ENCODE measurements around the gene LCLAT1. TPM values are rescaled to one million over a fixed set of nuclear protein-coding genes. Genes with fewer than 3 reads are reported as not detected.
"Not testable (repeated sequence)": the region's sequence is repeated elsewhere in the genome, so short reads cannot be mapped to it uniquely, and the experiment has no call there.

Gene LCLAT1
- total RNA-seq, 2 donors from 2014 or later = 30.2 to 34.2 TPM

GRCh38 chr2:30510409-30510808, 63.4 kb downstream of the LCLAT1 start:
- 84 to 95% methylated on average over 4 of the region's 4 CpGs for WGBS, 2 experiments (ENCODE audit: insufficient coverage in 1 of 2, insufficient read length in 1 of 2)
- peaks cover 21% of the 10 kb centered on the region for H3K9me3 ChIP-seq (ENCODE audit: control insufficient read depth, low read length)
- Mint-ChIP-seq H3K27me3 (ENCODE audit: insufficient read depth) (peaks cover 17% of the 10 kb centered on the region), H3K27ac (no peak overlapping the region), H3K36me3 (ENCODE audit: low read depth) (peaks cover 7% of the 10 kb centered on the region), H3K9me3 (peaks cover 16% of the 10 kb centered on the region), H3K4me3 (no peak overlapping the region), H3K4me1 (peaks cover 40% of the 10 kb centered on the region)
- no peak overlapping the region for H3K9ac ChIP-seq (ENCODE audit: extremely low read depth, low read length, poor library complexity, severe bottlenecking)
- TF ChIP-seq, protein P1, sequence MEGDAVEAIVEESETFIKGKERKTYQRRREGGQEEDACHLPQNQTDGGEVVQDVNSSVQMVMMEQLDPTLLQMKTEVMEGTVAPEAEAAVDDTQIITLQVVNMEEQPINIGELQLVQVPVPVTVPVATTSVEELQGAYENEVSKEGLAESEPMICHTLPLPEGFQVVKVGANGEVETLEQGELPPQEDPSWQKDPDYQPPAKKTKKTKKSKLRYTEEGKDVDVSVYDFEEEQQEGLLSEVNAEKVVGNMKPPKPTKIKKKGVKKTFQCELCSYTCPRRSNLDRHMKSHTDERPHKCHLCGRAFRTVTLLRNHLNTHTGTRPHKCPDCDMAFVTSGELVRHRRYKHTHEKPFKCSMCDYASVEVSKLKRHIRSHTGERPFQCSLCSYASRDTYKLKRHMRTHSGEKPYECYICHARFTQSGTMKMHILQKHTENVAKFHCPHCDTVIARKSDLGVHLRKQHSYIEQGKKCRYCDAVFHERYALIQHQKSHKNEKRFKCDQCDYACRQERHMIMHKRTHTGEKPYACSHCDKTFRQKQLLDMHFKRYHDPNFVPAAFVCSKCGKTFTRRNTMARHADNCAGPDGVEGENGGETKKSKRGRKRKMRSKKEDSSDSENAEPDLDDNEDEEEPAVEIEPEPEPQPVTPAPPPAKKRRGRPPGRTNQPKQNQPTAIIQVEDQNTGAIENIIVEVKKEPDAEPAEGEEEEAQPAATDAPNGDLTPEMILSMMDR (conservative IDR thresholded peaks at IDR 0.05) = no peak
- no peaks in the 10 kb centered on the region for H3K36me3 ChIP-seq (ENCODE audit: control insufficient read depth, insufficient read depth, low read length)
- peaks cover 23% of the 10 kb centered on the region for H3K4me1 ChIP-seq (ENCODE audit: control insufficient read depth, insufficient read depth, low read length)
- no peak overlapping the region for H3K27ac ChIP-seq (ENCODE audit: low read depth, low read length)
- H3K4me3 ChIP-seq (ENCODE audit: low read length) = no peak overlapping the region
- H3K27me3 ChIP-seq (ENCODE audit: control insufficient read depth, insufficient read depth, low read length, poor library complexity, severe bottlenecking) = peaks cover 5% of the 10 kb centered on the region
- DNase-seq = no peak

DNA sequence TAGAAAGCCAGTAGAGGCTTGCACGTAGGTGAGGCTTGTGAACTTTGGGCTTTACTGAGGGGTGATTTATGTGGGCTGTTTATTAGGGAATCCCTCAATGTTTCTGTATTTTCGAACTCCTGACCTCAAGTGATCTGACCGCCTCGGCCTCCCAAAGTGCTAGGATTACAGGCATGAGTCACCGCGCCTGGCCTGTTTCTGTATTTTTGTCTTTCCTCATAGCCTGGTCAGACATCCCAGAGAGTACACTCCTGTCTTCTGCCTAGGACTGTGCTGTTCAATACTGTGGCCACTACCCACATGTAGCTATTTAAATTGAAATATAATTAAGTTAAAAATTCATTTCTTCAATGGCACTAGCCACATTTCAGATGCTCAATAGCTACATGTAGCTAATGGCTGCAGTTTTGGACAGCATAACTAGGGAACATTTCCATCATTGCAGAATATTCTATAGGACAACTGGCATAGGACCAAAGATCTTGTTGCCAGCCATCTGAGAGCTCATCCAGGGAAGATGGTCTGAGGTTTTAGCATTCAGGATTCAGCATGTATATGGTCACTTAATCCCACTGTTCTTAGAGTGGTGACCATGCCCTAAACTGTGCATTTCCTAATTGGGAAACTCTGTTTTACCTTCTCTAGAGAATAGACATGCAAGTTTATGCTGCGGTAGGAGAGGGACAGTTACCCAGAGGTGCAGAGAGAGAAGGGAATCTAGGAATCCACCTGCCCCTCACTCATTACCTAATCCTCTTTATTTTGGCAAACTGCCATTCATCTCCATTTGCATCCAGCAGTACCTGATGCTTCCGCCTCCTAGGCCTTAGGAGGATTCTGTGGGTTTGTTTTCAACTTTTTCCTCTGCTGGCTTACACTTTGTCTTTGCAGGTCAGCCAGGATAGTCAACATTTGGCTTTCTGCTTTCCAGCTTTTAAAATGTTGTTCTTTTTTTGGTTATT, 64.4 kb downstream of the LCLAT1 start:
- peaks cover 16% of the 10 kb centered on the region for H3K9me3 Mint-ChIP-seq
- H3K27me3 ChIP-seq (ENCODE audit: control insufficient read depth, insufficient read depth, low read length, poor library complexity, severe bottlenecking) = peaks cover 5% of the 10 kb centered on the region
- H3K4me1 Mint-ChIP-seq = peaks cover 46% of the 10 kb centered on the region
- H3K27me3 Mint-ChIP-seq (ENCODE audit: insufficient read depth) = peaks cover 17% of the 10 kb centered on the region
- H3K36me3 Mint-ChIP-seq (ENCODE audit: low read depth) = peaks cover 7% of the 10 kb centered on the region
- no peak overlapping the region for H3K27ac Mint-ChIP-seq
- TF ChIP-seq, protein P1 (conservative IDR thresholded peaks at IDR 0.05) = no peak
- H3K4me3 Mint-ChIP-seq = no peak overlapping the region
- no peak overlapping the region for H3K4me3 ChIP-seq (ENCODE audit: low read length)
- no peak overlapping the region for H3K9ac ChIP-seq (ENCODE audit: extremely low read depth, low read length, poor library complexity, severe bottlenecking)
- no peak for DNase-seq
- H3K36me3 ChIP-seq (ENCODE audit: control insufficient read depth, insufficient read depth, low read length) = no peaks in the 10 kb centered on the region
- H3K4me1 ChIP-seq (ENCODE audit: control insufficient read depth, insufficient read depth, low read length) = peaks cover 17% of the 10 kb centered on the region
- WGBS, 2 experiments (ENCODE audit: insufficient coverage in 1 of 2, insufficient read length in 1 of 2) = 62 to 83% methylated on average over 6 to 8 of the region's 8 CpGs
- H3K9me3 ChIP-seq (ENCODE audit: control insufficient read depth, low read length) = peaks cover 21% of the 10 kb centered on the region
- no peak overlapping the region for H3K27ac ChIP-seq (ENCODE audit: low read depth, low read length)

DNA sequence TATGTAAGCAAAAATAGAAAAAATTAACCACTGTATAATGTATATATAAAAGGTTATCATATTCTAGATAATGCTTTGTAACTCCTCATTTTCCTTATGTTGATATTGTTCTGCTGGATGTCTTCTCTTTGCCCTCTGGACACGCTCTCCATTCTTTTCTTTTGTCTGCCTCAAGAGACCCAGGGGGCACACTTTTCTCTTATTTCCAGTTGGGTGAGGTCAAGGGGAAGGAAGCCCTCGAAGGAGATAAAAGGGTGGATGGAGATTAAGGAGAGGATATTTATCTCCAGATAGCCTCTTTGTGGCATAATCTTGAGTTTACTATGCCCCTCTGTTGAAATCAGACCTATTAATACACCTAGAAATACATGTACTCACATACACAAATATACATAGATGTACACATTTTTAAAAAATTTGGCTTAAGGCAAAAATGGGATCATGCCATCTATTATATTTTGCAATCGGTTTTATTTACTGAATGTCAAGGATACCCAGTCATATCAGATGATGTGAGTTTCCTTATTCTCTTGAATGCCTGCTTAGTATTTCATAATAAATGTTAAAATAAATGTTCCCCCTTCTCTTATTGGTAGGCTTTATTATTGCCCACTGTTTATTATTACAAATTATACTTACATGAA, 65.3 kb downstream of the LCLAT1 start:
- TF ChIP-seq, protein P1 (conservative IDR thresholded peaks at IDR 0.05) = no peak
- Mint-ChIP-seq H3K4me3 (no peak overlapping the region), H3K9me3 (peaks cover 15% of the 10 kb centered on the region), H3K36me3 (ENCODE audit: low read depth) (peaks cover 7% of the 10 kb centered on the region), H3K27me3 (ENCODE audit: insufficient read depth) (peaks cover 16% of the 10 kb centered on the region), H3K27ac (no peak overlapping the region), H3K4me1 (peaks cover 51% of the 10 kb centered on the region)
- Histone ChIP-seq H3K9me3 (ENCODE audit: control insufficient read depth, low read length) (peaks cover 19% of the 10 kb centered on the region), H3K36me3 (ENCODE audit: control insufficient read depth, insufficient read depth, low read length) (no peaks in the 10 kb centered on the region), H3K27me3 (ENCODE audit: control insufficient read depth, insufficient read depth, low read length, poor library complexity, severe bottlenecking) (peaks cover 5% of the 10 kb centered on the region), H3K4me1 (ENCODE audit: control insufficient read depth, insufficient read depth, low read length) (peaks cover 17% of the 10 kb centered on the region), H3K4me3 (ENCODE audit: low read length) (no peak overlapping the region), H3K9ac (ENCODE audit: extremely low read depth, low read length, poor library complexity, severe bottlenecking) (no peak overlapping the region), H3K27ac (ENCODE audit: low read depth, low read length) (no peak overlapping the region)
- no peak for DNase-seq
- 73% methylated on average over 3 of the region's 3 CpGs; no CpG with 5 or more reads in 1 of the 2 experiments for WGBS, 2 experiments (ENCODE audit: insufficient coverage in 1 of 2, insufficient read length in 1 of 2)

- peak overlapping the region; percentile 5 for H3K27ac Mint-ChIP-seq
- WGBS, 2 experiments (ENCODE audit: insufficient coverage in 1 of 2, insufficient read length in 1 of 2) = 59 to 68% methylated on average over 4 to 5 of the region's 5 CpGs
- not testable (repeated sequence) for H3K36me3 Mint-ChIP-seq (ENCODE audit: low read depth); H3K9ac ChIP-seq (ENCODE audit: extremely low read depth, low read length, poor library complexity, severe bottlenecking); H3K27ac ChIP-seq (ENCODE audit: low read depth, low read length); H3K27me3 Mint-ChIP-seq (ENCODE audit: insufficient read depth); H3K27me3 ChIP-seq (ENCODE audit: control insufficient read depth, insufficient read depth, low read length, poor library complexity, severe bottlenecking); H3K9me3 ChIP-seq (ENCODE audit: control insufficient read depth, low read length); H3K36me3 ChIP-seq (ENCODE audit: control insufficient read depth, insufficient read depth, low read length); DNase-seq; H3K9me3 Mint-ChIP-seq
- peaks cover 60% of the 10 kb centered on the region for H3K4me1 Mint-ChIP-seq
- Histone ChIP-seq H3K4me1 (ENCODE audit: control insufficient read depth, insufficient read depth, low read length) (peaks cover 17% of the 10 kb centered on the region), H3K4me3 (ENCODE audit: low read length) (peak overlapping the region; percentile 3)
- H3K4me3 Mint-ChIP-seq = peak overlapping the region; percentile 16
Measured at GRCh38 chr2:30513649-30514048, 66.6 kb downstream of the LCLAT1 start.

Measured in endodermal cell (in vitro differentiated cells).